ENCODE data around the gene ADGRG4.
"Not testable (repeated sequence)": the region's sequence is repeated elsewhere in the genome, so short reads cannot be mapped to it uniquely, and the experiment has no call there.

Gene ADGRG4

DNA sequence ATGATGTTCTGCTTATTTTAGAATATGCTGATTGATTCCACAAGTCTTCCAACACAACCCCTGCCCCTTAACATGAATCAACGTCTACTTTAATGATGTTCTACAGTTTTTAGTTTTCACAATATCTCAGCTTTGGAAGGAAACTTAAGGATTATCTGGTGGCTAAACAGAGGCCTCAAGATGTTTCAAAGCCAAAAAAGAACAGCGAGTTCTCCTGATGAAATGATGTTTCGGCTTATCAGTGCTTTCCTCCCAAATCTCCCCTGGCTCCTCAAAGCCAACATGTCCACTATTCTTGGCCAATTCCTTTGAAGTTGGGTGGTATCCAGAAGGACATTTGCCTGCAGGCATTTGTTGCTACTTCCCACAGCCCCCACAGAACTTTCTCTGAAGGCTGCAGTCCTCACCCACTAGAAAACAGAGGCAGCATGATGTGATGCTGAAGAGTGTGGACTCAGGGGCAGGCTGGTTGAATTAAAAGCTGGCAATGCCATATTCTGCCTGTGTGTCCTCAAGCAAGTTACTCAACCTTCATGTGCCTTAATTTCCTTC, 87.3 kb downstream of the ADGRG4 start:
- no peak for DNase-seq

- DNase-seq, result no peak
These were observed 90.2 kb downstream of the ADGRG4 start for GRCh38 chrX:136390921-136391320.

DNA sequence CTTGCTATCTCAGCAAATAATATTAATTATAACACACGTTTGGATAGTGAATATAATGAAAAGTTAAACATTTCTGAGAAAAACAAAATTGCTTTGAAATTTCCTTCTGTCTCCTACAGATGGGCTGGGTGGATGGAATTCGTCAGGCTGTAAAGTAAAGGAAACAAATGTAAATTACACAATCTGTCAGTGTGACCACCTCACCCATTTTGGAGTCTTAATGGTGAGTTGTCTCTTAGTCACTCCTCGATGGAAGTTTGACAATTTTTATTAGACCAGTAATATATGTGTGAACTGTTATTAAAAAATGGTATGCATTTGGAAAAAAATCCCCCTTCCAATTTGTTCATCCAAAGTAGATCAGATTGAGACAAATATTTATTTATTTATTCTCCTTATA, 94.5 kb downstream of the ADGRG4 start:
- DNase-seq, result no peak

- DNase-seq, result no peak
These were observed 96.2 kb downstream of the ADGRG4 start for GRCh38 chrX:136397001-136397400.

- no peak for DNase-seq
These were observed 104.4 kb downstream of the ADGRG4 start for GRCh38 chrX:136405126-136405525.

DNA sequence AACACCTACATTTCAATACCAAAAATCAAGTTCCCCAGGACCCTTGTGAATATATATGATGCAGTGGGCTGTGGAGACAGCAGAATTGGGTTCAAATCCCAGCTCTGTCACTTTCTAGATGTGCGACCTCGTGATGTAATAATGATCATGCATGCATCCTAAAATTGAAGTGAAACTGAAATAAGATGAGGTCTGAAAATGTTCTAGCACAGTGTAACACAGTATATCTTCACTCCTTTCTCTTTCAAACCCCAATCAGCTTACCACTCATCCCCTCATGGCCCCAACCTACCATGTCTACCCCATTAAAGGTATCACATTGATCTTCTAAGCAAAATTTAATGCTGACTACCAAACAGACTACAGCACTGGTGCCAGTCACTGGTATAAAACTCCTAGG, 117.0 kb downstream of the ADGRG4 start:
- no peak for DNase-seq

- no peak for DNase-seq
These were observed 120.6 kb downstream of the ADGRG4 start for GRCh38 chrX:136421338-136421737.

DNA sequence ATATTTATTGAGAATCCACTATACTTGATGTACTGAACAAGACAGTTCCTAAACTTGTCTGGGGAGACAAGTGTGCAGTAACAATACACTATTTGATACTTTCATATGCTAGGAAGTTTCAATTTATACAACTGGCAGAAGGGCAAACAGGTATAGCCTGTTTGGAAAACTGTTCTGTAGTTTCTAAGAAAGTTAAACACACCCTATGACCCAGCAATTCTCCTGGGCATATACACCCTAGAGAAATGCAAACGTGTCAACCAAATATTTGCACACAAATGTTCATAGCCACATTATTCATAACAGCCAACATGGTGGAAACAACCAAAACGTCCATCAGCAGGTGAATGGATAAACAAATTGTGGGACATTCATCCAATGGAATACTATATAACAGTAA, 123.0 kb downstream of the ADGRG4 start:
- no peak for DNase-seq

DNA sequence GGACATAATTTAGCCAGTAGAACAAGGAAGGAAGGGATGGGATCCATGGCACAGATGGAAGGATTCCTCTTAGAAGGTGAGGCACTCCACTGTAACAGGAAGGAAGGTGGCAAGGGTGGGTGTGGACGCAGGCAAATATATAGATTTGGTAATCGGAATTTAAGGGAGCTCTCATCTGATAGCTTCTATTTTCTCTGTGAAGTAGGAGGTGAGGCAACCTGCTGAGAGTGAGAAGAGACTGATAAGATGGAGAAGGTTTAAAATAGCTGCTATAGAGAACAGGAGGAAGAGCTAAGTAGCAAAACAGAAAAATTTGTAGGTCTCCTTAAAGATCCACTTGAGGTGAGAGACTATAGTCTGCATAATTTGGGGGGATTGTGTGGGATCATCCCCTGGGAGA, 125.2 kb downstream of the ADGRG4 start:
- DNase-seq, result no peak

DNA sequence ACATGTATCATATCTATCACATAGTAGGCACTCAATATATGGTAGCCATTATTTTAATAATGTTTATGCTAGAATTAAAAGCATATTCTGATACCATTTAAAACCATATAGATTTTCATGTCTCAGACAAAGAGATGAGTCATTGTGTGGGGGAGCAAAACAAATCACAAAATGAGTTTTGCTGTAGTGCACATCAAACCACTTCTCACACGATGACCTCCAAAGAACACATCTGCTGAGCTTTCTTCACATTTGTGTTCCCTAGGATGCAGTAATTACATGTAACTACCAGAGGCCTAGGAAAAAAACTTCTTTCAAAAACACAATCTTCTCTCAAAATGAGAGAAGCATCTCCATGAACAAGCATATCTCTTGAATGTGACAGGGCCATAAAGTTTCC, 130.9 kb downstream of the ADGRG4 start:
- no peak for DNase-seq

GRCh38 chrX:136437774-136438173, 137.0 kb downstream of the ADGRG4 start:
- DNase-seq, result no peak

- no peak for DNase-seq
These were observed 137.4 kb downstream of the ADGRG4 start for GRCh38 chrX:136438192-136438591.

GRCh38 chrX:136445674-136446073, 144.9 kb downstream of the ADGRG4 start:
- DNase-seq, result not testable (repeated sequence)

- no peak for DNase-seq
These were observed 145.4 kb downstream of the ADGRG4 start for GRCh38 chrX:136446208-136446607.

DNA sequence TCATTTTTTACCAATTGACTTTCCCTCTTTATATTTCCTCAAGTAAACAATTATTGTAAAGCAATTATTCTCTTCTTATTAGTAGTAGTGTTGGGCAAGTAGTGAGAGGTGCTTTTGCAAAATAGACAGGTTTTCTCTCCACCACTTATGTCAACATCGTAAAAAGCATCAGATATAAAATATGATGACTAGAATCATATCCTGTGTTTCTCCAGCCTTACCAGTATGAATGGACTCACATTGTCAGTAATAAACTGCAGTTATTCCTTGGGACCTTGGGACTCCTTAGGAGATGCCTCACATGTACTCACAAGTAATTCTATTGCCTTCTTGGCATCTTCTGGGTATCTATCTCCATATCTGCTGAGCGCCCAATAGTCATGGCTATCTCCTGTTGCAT, 146.5 kb downstream of the ADGRG4 start:
- DNase-seq, result no peak

GRCh38 chrX:136447968-136448367, 147.2 kb downstream of the ADGRG4 start:
- DNase-seq, result no peak

DNA sequence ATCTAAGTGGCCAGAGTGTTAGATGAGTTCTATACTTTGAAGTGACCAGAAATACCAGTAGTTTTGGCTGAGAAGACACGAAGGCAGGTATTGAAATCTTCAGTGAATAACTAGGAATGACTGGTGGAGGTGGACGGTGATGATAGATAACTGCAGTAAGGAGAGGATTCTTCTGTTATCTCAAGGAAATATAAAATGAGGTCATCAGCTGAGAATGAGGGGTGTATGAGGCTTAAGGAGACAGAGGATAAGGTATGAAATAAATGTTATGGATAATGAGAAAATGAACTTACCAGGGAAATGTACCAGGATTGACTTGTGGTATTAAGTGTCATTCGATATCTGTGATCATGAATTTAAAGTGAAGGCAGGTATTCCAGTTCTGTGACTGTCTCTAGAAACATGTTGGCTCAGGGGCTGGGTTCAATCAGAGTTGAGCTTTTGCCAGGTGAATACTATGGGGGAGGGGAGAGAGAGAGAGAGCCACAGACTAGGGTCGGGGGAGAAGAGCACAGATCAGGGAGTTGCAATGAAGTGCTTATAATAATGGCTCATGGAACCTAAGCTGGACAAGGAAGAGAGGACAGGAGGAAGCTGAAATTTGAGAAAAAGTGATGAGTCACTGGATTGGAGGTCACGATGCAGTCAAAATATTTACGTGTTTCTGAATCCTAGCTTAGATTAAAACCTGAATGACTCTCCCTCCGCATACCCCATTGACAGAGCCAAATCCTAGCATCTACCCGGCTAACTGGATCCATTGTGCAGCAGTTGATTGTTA, 149.5 kb downstream of the ADGRG4 start:
- DNase-seq, result no peak

DNA sequence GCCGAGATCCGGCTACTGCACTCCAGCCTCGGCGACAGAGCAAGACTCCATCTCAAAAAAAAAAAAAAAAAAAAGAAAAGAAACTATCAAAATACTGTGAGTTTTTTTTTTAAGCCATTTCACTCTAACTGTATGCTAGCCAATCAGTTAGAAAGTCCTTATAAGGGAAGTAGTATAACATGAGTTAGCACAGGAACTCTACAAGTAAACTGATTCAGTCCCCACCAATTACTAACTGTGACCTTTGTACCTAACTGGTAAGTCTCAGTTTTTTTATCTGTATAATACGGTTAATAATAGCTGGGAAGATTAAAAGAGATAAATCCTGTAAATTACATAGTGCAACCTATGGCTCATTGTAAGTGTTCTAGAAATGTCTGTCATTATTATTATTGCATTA, 151.9 kb downstream of the ADGRG4 start:
- DNase-seq, result no peak

GRCh38 chrX:136453114-136453513, 152.4 kb downstream of the ADGRG4 start:
- no peak for DNase-seq

- no peak for DNase-seq
These were observed 153.0 kb downstream of the ADGRG4 start for GRCh38 chrX:136453771-136454170.

DNA sequence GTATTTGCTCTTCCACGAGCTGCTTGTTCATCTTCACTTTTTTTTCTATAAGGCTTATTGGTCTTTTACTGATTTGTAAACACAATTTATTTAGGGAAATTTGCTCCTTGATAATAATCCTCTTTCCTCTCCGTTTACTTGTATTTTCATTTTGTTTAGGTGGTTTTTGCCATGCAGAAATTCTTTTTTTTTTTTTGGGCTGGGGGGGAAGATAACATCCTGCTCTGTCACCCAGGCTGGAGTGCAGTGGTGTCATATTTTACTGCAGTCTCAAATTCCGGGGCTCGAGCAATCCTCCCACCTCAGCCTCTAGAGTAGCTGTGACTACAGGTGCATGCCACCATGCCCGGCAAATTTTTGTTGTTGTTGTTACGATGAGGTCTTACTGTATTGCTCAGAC, 155.4 kb downstream of the ADGRG4 start:
- DNase-seq, result no peak

- DNase-seq, result no peak
These were observed 156.6 kb downstream of the ADGRG4 start for GRCh38 chrX:136457303-136457917.

DNA sequence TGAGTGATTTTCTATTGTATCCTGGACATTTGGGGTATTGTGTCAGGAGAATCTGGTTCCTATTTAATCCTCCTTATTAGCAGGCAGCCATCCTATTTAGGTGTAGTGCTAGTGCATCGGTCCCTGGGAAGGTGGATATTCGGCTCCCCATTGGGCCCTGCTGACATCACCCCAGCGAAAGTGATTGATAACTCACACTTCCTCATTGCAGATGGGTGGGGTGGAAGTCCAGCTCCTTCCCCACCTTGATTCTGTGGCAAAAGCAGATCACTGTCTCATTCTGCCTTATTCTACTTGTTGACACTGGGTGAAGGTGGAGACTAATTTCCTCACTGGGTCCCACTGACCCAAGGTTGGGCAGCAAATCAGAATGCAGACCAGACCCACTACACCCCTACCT, 163.8 kb downstream of the ADGRG4 start:
- DNase-seq, result no peak
